NCI-H2227 (cell line): ENCODE results near the gene CCDC148.
"Not testable (repeated sequence)": the region's sequence is repeated elsewhere in the genome, so short reads cannot be mapped to it uniquely, and the experiment has no call there.

Experiments used
- DNase-seq: peaks from one replicate; lab custom pipeline; 2025; ENCODE audit not compliant: unreplicated experiment; lab: John Stamatoyannopoulos, UW

CCDC148 gene

DNA sequence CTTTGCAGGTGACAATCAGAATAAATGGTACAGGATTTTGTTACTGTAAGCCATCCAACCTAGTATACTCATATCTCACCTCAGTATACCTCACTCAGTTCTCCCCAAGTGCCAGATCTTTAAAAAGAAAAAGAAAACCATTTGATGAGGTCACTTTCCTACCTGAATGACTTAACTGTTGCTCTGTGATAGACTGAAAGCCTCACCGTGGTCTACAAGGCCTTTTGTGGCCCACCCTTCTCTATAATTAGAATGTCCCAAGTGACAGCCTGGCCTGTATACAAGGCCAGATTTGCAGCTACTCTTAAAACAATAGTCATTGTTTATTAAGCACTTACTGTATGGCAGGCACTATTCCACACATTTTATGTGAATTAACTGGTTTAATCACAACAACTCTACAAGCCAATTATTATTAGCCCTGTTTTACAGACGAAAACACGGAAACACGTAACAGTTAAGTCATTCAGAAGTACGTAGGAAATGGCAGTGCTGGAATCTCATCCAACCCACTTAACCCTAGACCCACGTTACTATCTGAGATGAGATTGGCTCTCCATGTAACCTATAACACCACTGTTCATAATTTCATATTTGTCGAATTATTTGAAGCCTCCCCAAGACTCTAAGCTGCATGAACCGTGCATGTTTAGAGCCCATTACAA is 28.5 kb upstream of the CCDC148 start:
- DNase-seq, result no peak

DNA sequence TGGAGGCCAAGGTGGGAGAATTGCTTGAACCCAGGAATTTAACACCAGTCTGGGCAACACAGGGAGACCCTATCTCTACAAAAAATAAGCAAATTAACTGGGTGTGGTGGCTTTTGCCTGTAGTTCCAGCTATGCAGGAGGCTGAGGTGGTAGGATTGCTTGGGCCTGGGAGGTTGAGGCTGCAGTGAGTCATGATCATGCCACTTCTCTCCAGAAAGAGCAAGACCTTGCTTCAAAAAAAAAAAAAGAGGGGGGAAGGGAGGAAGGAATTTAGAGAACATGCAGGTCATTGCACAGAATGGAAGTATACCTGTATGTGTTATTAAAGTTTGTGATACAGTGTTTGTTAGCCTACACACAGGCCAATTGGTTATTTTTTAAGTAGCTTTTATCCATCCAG is 26.0 kb upstream of the CCDC148 start:
- no peak for DNase-seq

DNA sequence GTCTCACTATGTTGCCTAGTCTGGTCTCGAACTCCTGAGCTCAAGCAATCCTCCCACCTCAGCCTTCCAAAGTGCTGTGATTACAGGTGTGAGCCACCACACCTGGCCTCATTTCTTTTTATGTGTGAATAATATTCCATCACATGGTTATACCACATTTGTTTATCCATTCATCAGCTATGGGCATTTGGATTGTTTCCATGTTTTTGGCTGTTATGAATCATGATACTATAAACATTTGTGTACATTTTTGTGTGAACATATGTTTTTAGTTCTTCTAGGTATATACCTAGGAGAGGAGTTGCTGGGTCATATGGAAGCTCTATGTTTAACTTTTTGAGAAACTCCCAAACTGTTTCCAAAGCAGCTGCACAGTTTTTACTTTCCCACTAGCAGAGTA is 24.6 kb upstream of the CCDC148 start:
- DNase-seq, result no peak

GRCh38 chr2:158478816-158479215 is 22.3 kb upstream of the CCDC148 start:
- DNase-seq, result no peak

- DNase-seq, result no peak
Observed at GRCh38 chr2:158478237-158478636, 21.7 kb upstream of the CCDC148 start.

GRCh38 chr2:158477202-158477601 is 20.6 kb upstream of the CCDC148 start:
- DNase-seq, result no peak

DNA sequence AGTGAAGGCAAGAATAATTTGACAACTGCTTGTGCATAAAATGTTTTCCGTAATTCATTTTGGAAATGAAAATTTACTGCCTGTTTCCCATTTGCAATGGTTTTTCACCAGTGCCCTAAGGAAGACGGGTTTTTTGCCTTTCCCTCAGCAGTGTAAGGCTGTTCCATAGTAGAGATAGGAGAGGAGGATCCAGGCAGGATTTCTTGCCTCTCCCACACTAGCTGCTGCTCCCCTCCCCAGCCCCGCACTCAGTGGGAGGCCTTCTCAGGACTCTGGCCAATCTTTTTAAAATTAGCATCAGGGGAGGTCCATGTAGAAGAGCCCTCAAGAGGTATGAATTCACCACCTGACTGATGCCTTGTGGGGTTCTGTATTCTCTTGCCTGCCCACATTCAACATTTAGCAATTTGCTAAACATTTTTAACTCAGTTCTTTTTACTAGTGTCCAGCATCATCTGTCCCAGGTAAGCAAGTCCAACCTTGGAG is 18.0 kb upstream of the CCDC148 start:
- not testable (repeated sequence) for DNase-seq

- no peak for DNase-seq
Observed at GRCh38 chr2:158473719-158474392, 17.3 kb upstream of the CCDC148 start.

DNA sequence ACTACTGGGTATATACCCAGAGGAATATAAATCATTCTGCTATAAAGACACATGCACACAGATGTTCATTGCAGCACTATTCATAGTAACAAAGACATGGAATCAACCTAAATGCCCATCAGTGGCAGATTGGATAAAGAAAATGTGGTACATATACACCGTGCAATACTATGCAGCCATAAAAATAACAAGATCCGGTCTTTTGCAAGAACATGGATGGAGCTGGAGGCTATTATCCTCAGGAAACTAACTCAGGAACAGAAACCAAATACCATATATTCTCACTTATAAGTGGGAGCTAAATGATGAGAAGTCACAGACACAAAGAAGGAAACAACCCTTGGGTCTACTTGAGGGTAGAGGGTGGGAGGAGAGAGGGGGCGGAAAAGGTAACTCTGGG is 16.7 kb upstream of the CCDC148 start:
- not testable (repeated sequence) for DNase-seq

- DNase-seq, result not testable (repeated sequence)
Observed at GRCh38 chr2:158472829-158473228, 16.3 kb upstream of the CCDC148 start.

- DNase-seq, result no peak
Observed at GRCh38 chr2:158467248-158467647, 10.7 kb upstream of the CCDC148 start.

- DNase-seq, result peak; percentile 10
Observed at GRCh38 chr2:158464426-158465281, 8.1 kb upstream of the CCDC148 start.

GRCh38 chr2:158463496-158464095 is 7.0 kb upstream of the CCDC148 start:
- DNase-seq, result no peak

- DNase-seq, result peak; percentile 44
Observed at GRCh38 chr2:158460632-158461297, 4.2 kb upstream of the CCDC148 start.

DNA sequence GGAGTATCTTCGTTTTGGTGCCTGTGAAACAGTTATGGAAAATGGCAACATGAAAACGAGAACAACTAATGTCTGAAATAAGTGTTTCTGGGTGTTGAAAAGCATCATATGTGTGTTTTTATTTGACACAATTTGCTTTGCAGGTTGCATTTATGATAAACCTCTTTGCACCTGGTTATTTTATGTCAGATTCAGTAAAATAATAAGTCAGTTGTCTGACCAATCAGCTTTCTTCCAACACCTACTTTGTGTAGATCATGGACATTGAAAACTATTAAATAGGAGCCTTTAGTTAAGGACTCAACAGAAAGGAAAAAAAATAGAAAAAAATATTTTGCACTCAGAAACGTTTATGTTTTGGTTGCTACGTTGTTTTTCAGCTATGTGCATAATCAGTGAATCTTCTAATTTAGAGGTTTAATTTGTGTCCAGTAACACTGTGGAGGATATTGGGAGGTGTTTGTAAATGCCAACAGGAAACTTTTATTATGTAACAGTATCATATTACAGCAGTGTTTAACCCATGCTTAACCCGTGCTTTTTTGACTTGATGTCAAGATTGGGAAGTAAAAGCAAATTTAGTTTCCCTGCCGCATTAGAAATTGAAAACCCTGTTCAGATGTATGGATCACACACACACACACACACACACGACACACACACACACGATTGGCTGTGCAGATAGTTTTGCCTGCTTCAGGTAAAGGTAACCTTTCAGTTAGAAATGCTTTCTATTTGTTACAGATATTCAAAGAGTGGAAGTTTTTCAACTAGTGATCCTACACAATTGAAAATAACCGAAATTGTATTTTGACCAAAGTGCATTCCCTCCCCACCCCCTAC is 2.8 kb upstream of the CCDC148 start:
- DNase-seq, result no peak

- no peak for DNase-seq
Observed at GRCh38 chr2:158458617-158458920, 2.0 kb upstream of the CCDC148 start.

DNA sequence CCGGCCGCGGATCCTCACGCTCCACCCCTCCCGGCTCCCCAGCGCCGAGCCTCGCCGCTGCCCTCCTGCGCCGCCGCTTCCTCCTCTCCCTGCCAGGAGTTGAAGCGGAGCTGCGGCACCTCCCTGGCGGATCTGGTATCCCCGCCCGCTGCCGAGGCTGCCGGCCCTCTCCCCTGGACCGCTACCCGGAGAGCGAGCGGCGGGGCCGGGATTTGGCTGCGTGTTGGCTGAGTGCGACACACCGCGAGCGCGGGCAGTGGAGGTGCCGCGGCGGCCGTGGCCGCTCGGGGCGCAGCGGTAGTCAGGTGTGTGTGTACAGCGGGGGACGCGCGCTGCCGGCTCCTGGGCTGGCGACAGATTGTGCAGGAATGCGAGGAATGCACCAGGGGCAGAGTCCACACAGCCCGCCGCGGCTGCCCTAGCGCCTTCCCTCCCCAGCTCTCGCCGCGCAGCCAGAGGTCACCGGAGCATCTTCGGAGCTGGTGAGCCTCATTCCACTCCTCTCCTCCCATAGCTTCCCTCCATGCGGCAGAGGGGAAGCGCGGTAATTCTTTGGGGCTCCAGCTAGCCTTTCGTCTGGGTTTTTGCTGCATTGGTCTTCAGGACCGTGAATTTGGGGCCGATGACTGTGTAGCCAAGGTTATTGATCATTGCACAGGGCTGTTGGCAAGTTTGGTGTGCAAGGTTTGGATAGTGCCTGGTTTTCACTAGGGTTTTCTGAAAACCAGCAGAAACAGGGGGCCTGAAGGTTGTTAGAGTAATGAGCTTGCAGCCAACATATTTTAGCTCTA is 1.5 kb upstream of the CCDC148 start:
- DNase-seq, result peak; percentile 90

GRCh38 chr2:158457092-158457825 is 706 bp upstream of the CCDC148 start:
- DNase-seq, result peak; percentile 77

DNA sequence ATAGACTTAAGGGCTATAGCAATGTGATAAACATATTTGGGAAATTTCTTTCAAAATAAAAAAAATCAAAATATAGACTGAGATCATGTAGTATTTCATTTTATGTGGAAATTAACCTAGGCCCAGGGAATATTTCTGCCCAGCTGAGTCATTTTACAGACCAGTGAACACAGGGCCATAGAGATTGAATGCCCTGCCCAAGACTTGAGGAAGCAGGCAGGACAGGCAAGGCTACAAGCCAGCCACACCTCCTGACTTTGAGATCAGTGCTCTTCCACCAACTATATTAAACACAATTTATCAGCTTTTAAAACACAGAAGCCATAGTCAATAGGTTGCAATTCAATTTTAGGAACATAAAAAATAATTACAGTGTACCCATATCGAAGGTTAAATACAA is 12.9 kb downstream of the CCDC148 start:
- DNase-seq, result no peak
